Fibroblast of villous mesenchyme (primary cell): ENCODE measurements around the gene ANKS1B. TPM values are rescaled to one million over a fixed set of nuclear protein-coding genes. Genes with fewer than 3 reads are reported as not detected.

Experiments
- DNase-seq: peaks from one replicate; pipeline ENCODE4 v3.0.0-alpha.2; 2010; ENCODE audit warnings: low read depth
- H3K4me3 ChIP-seq: 2 replicates; pipeline ENCODE4 v1.5.1; 2011; ENCODE audit warnings: low read depth, mild to moderate bottlenecking, low read length
- CTCF ChIP-seq: IDR thresholded peaks from 2 replicates; pipeline ENCODE4 v1.5.1; 2012; ENCODE audit warnings: low read depth, mild to moderate bottlenecking, low read length; ENCODE audit not compliant: insufficient read depth
- total RNA-seq: library from RNA; depleted of rRNA; stranded (reverse); fragments of >200 nt; gene quantifications from 2 replicates; pipeline ENCODE4 v1.2.3, GENCODE V29; 2012

Gene ANKS1B
- total RNA-seq, 1 donor: 0.86 TPM

DNA sequence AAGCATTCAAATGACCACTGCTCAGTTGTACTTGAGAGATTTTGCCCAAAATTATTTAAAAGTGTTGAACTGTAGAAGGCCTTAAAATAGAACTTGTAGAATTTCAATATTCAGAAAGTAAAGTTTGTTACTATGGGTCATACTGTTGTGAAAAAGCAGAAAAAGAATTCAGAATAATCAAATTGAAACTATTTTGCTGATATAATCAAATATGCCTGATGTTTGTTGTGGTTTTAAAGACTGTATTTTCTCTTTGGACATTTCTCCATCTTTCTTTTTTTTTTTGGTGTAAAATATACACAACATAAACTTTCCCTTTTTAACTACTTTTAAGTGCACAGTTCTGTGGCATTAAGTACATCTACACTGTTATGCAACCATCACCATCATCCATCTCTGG, 964.9 kb downstream of the ANKS1B start:
- DNase-seq: no peak
- no peak overlapping the region for H3K4me3 ChIP-seq
- TF ChIP-seq CTCF: no peak

DNA sequence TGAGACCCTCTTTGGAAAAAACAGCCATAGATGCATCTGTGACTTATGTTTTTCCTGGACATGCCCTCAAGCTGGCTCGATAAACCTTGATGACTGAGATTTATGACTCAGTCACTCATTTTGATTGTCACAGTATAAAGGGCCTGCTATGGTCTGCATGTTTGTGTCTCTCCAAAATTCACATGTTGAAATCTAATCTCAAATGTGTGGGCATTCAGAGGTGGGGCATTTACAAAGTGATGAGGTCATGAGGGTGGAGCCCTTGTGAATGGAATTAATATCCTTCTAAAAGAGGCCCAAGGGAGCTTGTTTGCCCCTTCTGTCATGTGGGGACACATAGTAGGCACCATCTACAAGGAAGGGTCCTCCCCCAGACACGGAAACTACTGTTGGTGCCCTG, 966.8 kb downstream of the ANKS1B start:
- DNase-seq: no peak
- TF ChIP-seq CTCF: no peak
- H3K4me3 ChIP-seq: no peak overlapping the region

GRCh38 chr12:99009654-99010296, 975.0 kb downstream of the ANKS1B start:
- H3K4me3 ChIP-seq: no peak overlapping the region
- peak; percentile 1 for DNase-seq
- TF ChIP-seq CTCF: no peak

DNA sequence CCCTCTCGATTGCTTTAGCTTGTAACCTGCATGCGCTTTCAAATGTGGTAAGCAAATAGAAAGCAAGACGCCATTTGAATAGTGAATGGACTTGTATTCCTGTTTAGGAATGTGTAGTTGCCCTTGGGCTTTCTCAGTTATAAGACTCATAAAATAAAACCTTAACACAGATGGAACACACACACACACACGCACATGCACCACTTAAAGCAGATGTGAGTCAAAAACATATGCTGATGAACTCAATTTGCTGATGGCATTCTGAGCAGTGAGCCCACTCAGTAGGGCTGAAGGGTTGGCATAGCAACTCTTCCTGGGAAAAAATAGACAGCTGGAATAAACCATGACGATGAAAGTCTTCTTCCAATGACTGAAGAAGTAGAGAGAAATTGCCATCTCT, 979.1 kb downstream of the ANKS1B start:
- no peak for DNase-seq
- TF ChIP-seq CTCF: no peak
- H3K4me3 ChIP-seq: no peak overlapping the region

DNA sequence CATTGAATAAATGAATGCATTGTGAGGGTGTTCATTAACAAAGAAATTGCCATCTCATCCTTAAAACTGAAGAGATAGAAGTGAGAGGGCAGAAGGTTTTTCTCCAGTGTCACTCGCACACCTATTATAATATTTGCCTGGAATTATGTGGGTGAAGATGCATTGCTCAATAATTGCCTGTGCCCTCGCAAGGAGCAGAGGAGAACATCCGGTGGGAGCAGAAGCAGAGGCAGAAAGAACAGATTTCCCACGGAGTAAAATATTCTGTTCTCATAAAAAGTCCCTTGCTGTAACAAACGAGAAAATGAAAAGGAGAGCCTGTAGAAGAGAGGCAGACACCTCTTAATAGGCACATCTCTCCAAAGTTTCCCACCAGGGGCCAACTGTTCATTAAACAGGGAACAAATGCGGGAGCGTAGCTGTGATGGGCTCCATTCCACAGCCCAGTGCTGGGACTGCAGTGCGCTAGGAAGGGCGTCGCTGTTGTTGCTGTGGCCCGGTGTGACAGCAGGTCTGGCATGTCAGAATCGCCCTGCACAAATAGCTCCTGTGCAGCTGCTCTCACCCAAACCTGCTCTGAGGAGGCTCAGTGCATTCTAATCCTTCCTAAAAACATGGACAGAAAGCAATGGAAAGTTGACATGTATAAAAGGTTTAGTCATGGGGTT, 979.8 kb downstream of the ANKS1B start:
- TF ChIP-seq CTCF: no peak
- no peak overlapping the region for H3K4me3 ChIP-seq
- DNase-seq: no peak

DNA sequence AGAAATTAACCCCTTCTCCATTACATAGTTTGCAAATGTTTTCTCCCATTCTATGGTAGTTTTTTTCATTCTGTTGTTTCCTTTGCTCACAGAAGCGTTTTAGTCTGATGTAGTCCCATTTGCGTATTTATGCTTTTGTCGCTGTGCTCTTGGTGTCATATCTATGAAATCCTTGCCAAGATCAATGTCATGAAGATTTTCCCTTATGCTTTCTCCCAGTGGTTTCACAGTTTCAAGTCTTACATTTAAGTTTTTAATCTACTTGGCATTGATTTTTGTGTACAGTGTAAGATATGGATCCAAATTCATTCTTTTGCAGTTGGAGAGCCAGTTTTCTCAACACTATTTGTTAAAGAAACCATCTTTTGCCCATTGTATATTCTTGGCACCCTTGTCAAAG, 982.0 kb downstream of the ANKS1B start:
- no peak for TF ChIP-seq CTCF
- no peak overlapping the region for H3K4me3 ChIP-seq
- no peak for DNase-seq

DNA sequence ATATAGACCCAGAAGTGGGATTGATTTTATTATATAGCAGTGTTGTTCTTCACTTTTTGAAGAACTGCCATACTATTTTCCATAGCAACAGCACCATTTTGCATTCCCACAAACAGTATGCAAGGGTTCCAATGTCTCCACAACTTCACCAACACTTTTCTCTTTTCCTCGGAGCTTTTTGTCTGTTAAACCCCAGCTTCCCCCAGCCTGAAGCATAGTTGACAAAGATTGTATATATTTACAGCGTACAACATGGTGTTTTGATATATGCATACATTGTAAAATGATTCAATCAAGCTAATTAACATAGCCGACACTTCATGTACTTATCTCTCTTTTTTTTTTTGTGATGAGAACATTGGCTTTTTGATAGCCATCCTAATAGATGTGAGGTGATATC, 982.6 kb downstream of the ANKS1B start:
- no peak for TF ChIP-seq CTCF
- no peak overlapping the region for H3K4me3 ChIP-seq
- DNase-seq: no peak
